ENCODE measurements around the gene SYT8. TPM values are rescaled to one million over a fixed set of nuclear protein-coding genes. Genes with fewer than 3 reads are reported as not detected.

Gene SYT8
- total RNA-seq, 1 experiment from 2014 or later, result not detected

DNA sequence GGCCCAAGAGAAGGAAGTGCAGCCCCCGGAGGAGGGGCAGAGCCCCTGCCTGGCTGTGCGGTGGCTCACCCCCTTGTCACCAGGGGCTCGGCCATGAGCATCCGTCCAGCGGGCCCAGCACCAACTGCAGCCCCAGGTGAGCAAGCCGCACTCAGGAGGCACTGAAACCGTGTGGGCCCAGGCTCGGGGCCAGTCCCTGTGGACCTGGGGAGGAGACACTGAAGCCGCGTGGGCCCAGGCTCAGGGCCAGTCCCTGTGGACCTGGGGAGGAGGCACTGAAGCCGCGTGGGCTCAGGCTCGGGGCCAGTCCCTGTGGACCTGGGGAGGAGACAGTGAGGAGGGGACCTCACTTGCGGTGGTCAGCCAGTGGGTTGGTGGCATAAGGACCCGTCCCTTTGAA, 32.0 kb downstream of the SYT8 start:
- H3K23ac ChIP-seq (ENCODE audit: insufficient read length, low read depth, low read length), result no peak overlapping the region
- no peaks in the 10 kb centered on the region for H4K20me1 ChIP-seq (ENCODE audit: control insufficient read depth, insufficient read depth, insufficient read length)
- no peaks in the 10 kb centered on the region for H3K36me3 Mint-ChIP-seq (ENCODE audit: insufficient read depth in 1 of 3, low read depth in 3 of 3)
- no peak overlapping the region for H4K8ac ChIP-seq (replicated peaks; ENCODE audit: insufficient read length, low read depth, low read length)
- peaks cover 3% of the 10 kb centered on the region; the same call in 1 of the 2 replicates for H3K4me1 ChIP-seq (ENCODE audit: insufficient read depth, low read length)
- no peak overlapping the region; the same call in 1 of the 2 replicates for H3K14ac ChIP-seq (ENCODE audit: insufficient read depth, low read length)
- no peak overlapping the region for H2BK15ac ChIP-seq (ENCODE audit: low read depth, low read length)
- no peak overlapping the region for H2BK20ac ChIP-seq (ENCODE audit: low read depth, low read length, poor library complexity, severe bottlenecking)
- no peaks in the 10 kb centered on the region; a peak in 1 of 5 replicates for H3K9me3 Mint-ChIP-seq
- no peak overlapping the region; a peak in 1 of 7 replicates for H3K27ac Mint-ChIP-seq
- no peak overlapping the region for H3T11ph ChIP-seq (ENCODE audit: low read length)
- H3K4me3 Mint-ChIP-seq, result no peak overlapping the region
- no peaks in the 10 kb centered on the region for H3K23me2 ChIP-seq (ENCODE audit: insufficient read length, low read depth, low read length, poor library complexity, severe bottlenecking)
- no peak overlapping the region for H4K5ac ChIP-seq (ENCODE audit: insufficient read length, low read depth, low read length)
- H2BK120ac ChIP-seq (ENCODE audit: low read depth, low read length, poor library complexity, severe bottlenecking), result no peak overlapping the region
- no peaks in the 10 kb centered on the region for H3K79me2 ChIP-seq (ENCODE audit: insufficient read depth, low read length)
- H3K27me3 ChIP-seq (ENCODE audit: insufficient read depth, low read length), result no peaks in the 10 kb centered on the region
- no peak overlapping the region for H2BK12ac ChIP-seq (ENCODE audit: insufficient read length, low read depth, low read length)
- H3K4ac ChIP-seq (ENCODE audit: low read depth, low read length), result no peak overlapping the region
- no peak overlapping the region for H2AK5ac ChIP-seq (ENCODE audit: insufficient read length, low read length)
- peaks cover 7 to 15% of the 10 kb centered on the region in 2 experiments for H3K4me1 Mint-ChIP-seq
- no peak overlapping the region for H3K18ac ChIP-seq (ENCODE audit: insufficient read length, low read depth, low read length)
- H2AFZ ChIP-seq (ENCODE audit: low read length), result no peak overlapping the region
- H3K79me1 ChIP-seq (ENCODE audit: insufficient read depth, low read depth, low read length, poor library complexity, severe bottlenecking), result no peaks in the 10 kb centered on the region
- no peaks in the 10 kb centered on the region for H3K9me3 ChIP-seq (ENCODE audit: control insufficient read depth, low read depth, low read length)
- TF ChIP-seq, protein P1, sequence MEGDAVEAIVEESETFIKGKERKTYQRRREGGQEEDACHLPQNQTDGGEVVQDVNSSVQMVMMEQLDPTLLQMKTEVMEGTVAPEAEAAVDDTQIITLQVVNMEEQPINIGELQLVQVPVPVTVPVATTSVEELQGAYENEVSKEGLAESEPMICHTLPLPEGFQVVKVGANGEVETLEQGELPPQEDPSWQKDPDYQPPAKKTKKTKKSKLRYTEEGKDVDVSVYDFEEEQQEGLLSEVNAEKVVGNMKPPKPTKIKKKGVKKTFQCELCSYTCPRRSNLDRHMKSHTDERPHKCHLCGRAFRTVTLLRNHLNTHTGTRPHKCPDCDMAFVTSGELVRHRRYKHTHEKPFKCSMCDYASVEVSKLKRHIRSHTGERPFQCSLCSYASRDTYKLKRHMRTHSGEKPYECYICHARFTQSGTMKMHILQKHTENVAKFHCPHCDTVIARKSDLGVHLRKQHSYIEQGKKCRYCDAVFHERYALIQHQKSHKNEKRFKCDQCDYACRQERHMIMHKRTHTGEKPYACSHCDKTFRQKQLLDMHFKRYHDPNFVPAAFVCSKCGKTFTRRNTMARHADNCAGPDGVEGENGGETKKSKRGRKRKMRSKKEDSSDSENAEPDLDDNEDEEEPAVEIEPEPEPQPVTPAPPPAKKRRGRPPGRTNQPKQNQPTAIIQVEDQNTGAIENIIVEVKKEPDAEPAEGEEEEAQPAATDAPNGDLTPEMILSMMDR (conservative IDR thresholded peaks at IDR 0.05), result no peak
- no peak for DNase-seq
- no peak overlapping the region for H3K27ac ChIP-seq (ENCODE audit: insufficient read length, low read depth, low read length)
- no peak overlapping the region for H3K56ac ChIP-seq (ENCODE audit: insufficient read length, low read depth, low read length)
- no peak overlapping the region for H2BK5ac ChIP-seq (ENCODE audit: insufficient read length, low read length)
- H4K91ac ChIP-seq (ENCODE audit: insufficient read length, low read depth, low read length), result no peak overlapping the region
- no peak overlapping the region for H3K4me2 ChIP-seq (ENCODE audit: insufficient read depth, insufficient read length, low read length)
- no peak overlapping the region for H3K9ac ChIP-seq (ENCODE audit: extremely low read depth, insufficient read length, low read length)
- no CpG with 5 or more reads among the region's 15 CpGs for WGBS (ENCODE audit: extremely low coverage, insufficient read length, low lambda C conversion rate)
- H3K27me3 Mint-ChIP-seq (ENCODE audit: low read depth), result peaks cover 29% of the 10 kb centered on the region

All from H9 (cell line).